HEK293T (cell line): ENCODE data around the gene LRCH4.

ENCODE experiments used
- BHLHE40 ChIP-seq: fragments of 450-650 bp; IDR thresholded peaks from 2 replicates; pipeline ENCODE4 v1.6.1; 2016; ENCODE audit warnings: mild to moderate bottlenecking, moderate library complexity, borderline replicate concordance
- CTBP1 ChIP-seq: fragments of 450-650 bp; IDR thresholded peaks from 2 replicates; pipeline ENCODE4 v1.6.1; 2016; ENCODE audit warnings: borderline replicate concordance
- NFRKB ChIP-seq: fragments of 450-650 bp; IDR thresholded peaks from 2 replicates; pipeline ENCODE4 v1.6.1; 2016; ENCODE audit warnings: mild to moderate bottlenecking, moderate library complexity
- TARDBP ChIP-seq: fragments of 450-650 bp; IDR thresholded peaks from 2 replicates; pipeline ENCODE4 v1.6.1; 2016

DNA sequence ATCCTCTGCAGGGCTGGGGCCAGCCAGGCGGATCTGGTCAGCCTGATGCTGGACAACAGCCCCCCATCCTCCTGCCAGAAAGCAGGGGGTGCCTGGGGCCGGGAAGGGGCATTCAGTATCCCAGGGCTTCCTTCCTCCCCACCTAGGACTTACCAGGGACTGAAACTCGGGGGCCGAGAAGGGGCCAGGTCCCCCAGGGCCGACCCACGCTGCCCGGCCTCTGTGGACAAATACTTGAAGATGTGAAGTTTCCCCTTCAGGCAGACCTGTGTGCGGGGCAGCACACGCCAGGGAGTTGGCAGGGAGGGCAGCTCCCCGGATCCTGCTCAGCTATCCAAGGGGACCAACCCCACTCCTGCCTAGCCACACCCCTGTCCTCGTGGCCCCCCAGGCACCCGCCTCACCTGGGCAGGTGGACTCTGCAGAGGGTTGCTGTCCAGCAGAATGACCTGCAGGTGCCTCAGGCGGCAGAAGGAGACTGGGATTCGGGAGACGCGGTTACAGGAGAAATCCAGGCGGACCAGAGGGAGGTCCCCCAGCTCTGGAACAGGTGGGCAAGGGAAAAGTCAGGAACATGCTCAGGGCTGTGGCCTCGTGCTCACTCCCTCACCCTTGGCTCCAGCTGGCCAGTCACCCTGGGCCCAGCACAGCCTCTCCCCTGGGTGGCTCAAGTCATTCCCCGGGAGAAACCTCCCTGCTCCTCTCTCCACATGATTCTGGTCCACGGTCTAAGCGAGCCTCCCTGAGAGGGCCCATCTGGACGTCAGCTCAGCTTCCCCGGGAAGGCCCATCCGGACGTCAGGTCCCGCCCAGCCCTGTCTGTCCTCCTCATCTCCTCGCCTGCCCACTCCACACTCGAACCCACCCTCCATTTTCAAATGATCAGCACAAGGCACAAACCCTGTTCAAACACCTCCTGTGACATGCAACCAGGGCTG lies 7.4 kb downstream of the LRCH4 start:
- TF ChIP-seq CTBP1 (no peak), NFRKB (no peak), TARDBP (no peak), BHLHE40 (no peak)
